ENCODE measurements around the gene CLCN1. TPM values are rescaled to one million over a fixed set of nuclear protein-coding genes. Genes with fewer than 3 reads are reported as not detected.

The CLCN1 gene
- total and polyA plus RNA-seq, 10 of the 15 experiments (the other 5 are each of a cell fraction or from before 2014, with no cell fraction given): 0.30 TPM; not detected in 9

DNA sequence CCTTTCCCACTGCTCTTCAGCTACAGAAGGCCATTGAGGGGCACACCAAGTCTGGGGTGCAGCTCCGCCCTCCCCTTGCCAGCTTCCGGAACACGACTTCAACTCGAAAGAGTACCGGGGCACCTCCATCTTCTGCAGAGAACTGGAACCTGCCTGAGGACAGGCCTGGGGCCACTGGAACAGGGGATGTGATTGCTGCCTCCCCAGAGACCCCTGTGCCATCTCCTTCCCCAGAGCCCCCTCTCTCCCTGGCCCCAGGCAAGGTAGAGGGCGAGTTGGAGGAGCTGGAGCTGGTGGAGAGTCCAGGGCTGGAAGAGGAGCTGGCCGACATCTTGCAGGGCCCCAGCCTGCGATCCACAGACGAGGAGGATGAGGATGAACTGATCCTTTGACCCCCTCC is 35.7 kb downstream of the CLCN1 start (continued):
- TF ChIP-seq HCFC1 (IDR thresholded peaks at IDR 0.05; ENCODE audit: low read length): no peak

GRCh38 chr7:143352531-143353002 is 36.7 kb downstream of the CLCN1 start:
- ChIA-PET CTCF (no interaction called here), SMC1A (ENCODE audit: uncharacterized antibody, unreplicated experiment) (no interaction called here), POLR2A (no interaction called here), RAD21 (ENCODE audit: unreplicated experiment) (no interaction called here)
- H3K27me3 ChIP-seq (replicated peaks in 1 of 2; ENCODE audit: control insufficient read depth in 2 of 2, insufficient read depth in 2 of 2, low read length in 1 of 2): peaks cover 3 to 4% of the 10 kb centered on the region in 2 experiments; a peak in 3 of 4 replicates
- no peaks in the 10 kb centered on the region for H3K36me3 ChIP-seq (ENCODE audit: control insufficient read depth in 2 of 2, insufficient read depth in 2 of 2, low read length in 1 of 2)
- in situ Hi-C loops (cut with MboI): no loop called here
- H3K27ac ChIP-seq (ENCODE audit: control insufficient read depth, insufficient read depth): no peak overlapping the region
- H3K4me2 ChIP-seq (ENCODE audit: control insufficient read depth, insufficient read depth): no peak overlapping the region
- DNase-seq (ENCODE audit: low read depth, low spot score): no peak
- no peak for FAIRE-seq
- 49% methylated on average over 10 of the region's 11 CpGs for WGBS (ENCODE audit: insufficient coverage, insufficient replicate concordance, low lambda C conversion rate, missing lambda C conversion rate)
- ATAC-seq: no peak
- TF ChIP-seq SMC3 (IDR thresholded peaks at IDR 0.05; ENCODE audit: borderline replicate concordance, low read length) (no peak), CBX5 (IDR thresholded peaks at IDR 0.05; ENCODE audit: low read depth) (no peak), TAF1 (IDR thresholded peaks at IDR 0.05; ENCODE audit: borderline replicate concordance, low read depth, low read length) (no peak)
- no peaks in the 10 kb centered on the region for H3K79me2 ChIP-seq (ENCODE audit: control insufficient read depth, insufficient read depth, low read length)
- no peaks in the 10 kb centered on the region for H3K9me3 ChIP-seq (replicated peaks; ENCODE audit: control insufficient read depth, insufficient read depth, low read length)
- no peak overlapping the region for H2AFZ ChIP-seq (ENCODE audit: control insufficient read depth, low read depth, low read length)
- H3K4me1 ChIP-seq (ENCODE audit: control insufficient read depth, insufficient read depth, low read length): no peaks in the 10 kb centered on the region
- H3K9ac ChIP-seq (ENCODE audit: control insufficient read depth, insufficient read depth, low read length): no peak overlapping the region
- intact Hi-C loops (cut with micrococcal nuclease; ENCODE audit: unreplicated experiment): no loop called here
- no TSS peak for BruUV-seq (replicated peaks)
- H3K4me3 ChIP-seq: no peak overlapping the region
- no peaks in the 10 kb centered on the region for H4K20me1 ChIP-seq (ENCODE audit: control insufficient read depth, insufficient read depth)

GRCh38 chr7:143354376-143354775 is 38.5 kb downstream of the CLCN1 start:
- SMC1A ChIA-PET (ENCODE audit: uncharacterized antibody, unreplicated experiment): no interaction called here
- intact Hi-C loops (cut with micrococcal nuclease; ENCODE audit: unreplicated experiment): no loop called here
- RAD21 ChIA-PET (ENCODE audit: unreplicated experiment): no interaction called here
- no peak for ATAC-seq
- Histone ChIP-seq H3K79me2 (ENCODE audit: control insufficient read depth, insufficient read depth, low read length) (no peaks in the 10 kb centered on the region), H3K4me2 (ENCODE audit: control insufficient read depth, insufficient read depth) (no peak overlapping the region), H3K4me3 (no peak overlapping the region), H2AFZ (ENCODE audit: control insufficient read depth, low read depth, low read length) (no peak overlapping the region), H3K27ac (ENCODE audit: control insufficient read depth, insufficient read depth) (no peak overlapping the region), H4K20me1 (ENCODE audit: control insufficient read depth, insufficient read depth) (no peaks in the 10 kb centered on the region), H3K4me1 (ENCODE audit: control insufficient read depth, insufficient read depth, low read length) (no peaks in the 10 kb centered on the region), H3K9me3 (replicated peaks; ENCODE audit: control insufficient read depth, insufficient read depth, low read length) (no peaks in the 10 kb centered on the region), H3K9ac (ENCODE audit: control insufficient read depth, insufficient read depth, low read length) (no peak overlapping the region), H3K36me3 (ENCODE audit: control insufficient read depth in 2 of 2, insufficient read depth in 2 of 2, low read length in 1 of 2) (no peaks in the 10 kb centered on the region), H3K27me3 (replicated peaks in 1 of 2; ENCODE audit: control insufficient read depth in 2 of 2, insufficient read depth in 2 of 2, low read length in 1 of 2) (peaks cover 2 to 3% of the 10 kb centered on the region in 2 experiments; a peak in 3 of 4 replicates)
- FAIRE-seq: no peak
- BruUV-seq (replicated peaks): no TSS peak
- DNase-seq (ENCODE audit: low read depth, low spot score): no peak
- in situ Hi-C loops (cut with MboI): no loop called here
- CTCF ChIA-PET: no interaction called here
- WGBS (ENCODE audit: insufficient coverage, insufficient replicate concordance, low lambda C conversion rate, missing lambda C conversion rate): 24% methylated on average over 7 of the region's 8 CpGs
- POLR2A ChIA-PET: no interaction called here
- TF ChIP-seq MYB (IDR thresholded peaks at IDR 0.05; ENCODE audit: borderline replicate concordance, low read depth, low read length) (no peak), TAF1 (IDR thresholded peaks at IDR 0.05; ENCODE audit: borderline replicate concordance, low read depth, low read length) (no peak), ZNF207 (IDR thresholded peaks at IDR 0.05; ENCODE audit: borderline replicate concordance) (no peak), ZNF384 (IDR thresholded peaks at IDR 0.05; ENCODE audit: borderline replicate concordance, low read depth, low read length) (no peak), IKZF1 (conservative IDR thresholded peaks at IDR 0.05) (no peak), RCOR1 (conservative IDR thresholded peaks at IDR 0.05; ENCODE audit: low read depth, low read length) (no peak), BCL11A (IDR thresholded peaks at IDR 0.05; ENCODE audit: low read depth, low read length) (no peak), FOXK2 (IDR thresholded peaks at IDR 0.05) (no peak), MTA2 (IDR thresholded peaks at IDR 0.05; ENCODE audit: low read depth) (no peak), FOXM1 (IDR thresholded peaks at IDR 0.05; ENCODE audit: low read depth, low read length) (no peak), SMAD1 (IDR thresholded peaks at IDR 0.05; ENCODE audit: low read depth, partially characterized antibody) (no peak)
- TF ChIP-seq, protein P1, sequence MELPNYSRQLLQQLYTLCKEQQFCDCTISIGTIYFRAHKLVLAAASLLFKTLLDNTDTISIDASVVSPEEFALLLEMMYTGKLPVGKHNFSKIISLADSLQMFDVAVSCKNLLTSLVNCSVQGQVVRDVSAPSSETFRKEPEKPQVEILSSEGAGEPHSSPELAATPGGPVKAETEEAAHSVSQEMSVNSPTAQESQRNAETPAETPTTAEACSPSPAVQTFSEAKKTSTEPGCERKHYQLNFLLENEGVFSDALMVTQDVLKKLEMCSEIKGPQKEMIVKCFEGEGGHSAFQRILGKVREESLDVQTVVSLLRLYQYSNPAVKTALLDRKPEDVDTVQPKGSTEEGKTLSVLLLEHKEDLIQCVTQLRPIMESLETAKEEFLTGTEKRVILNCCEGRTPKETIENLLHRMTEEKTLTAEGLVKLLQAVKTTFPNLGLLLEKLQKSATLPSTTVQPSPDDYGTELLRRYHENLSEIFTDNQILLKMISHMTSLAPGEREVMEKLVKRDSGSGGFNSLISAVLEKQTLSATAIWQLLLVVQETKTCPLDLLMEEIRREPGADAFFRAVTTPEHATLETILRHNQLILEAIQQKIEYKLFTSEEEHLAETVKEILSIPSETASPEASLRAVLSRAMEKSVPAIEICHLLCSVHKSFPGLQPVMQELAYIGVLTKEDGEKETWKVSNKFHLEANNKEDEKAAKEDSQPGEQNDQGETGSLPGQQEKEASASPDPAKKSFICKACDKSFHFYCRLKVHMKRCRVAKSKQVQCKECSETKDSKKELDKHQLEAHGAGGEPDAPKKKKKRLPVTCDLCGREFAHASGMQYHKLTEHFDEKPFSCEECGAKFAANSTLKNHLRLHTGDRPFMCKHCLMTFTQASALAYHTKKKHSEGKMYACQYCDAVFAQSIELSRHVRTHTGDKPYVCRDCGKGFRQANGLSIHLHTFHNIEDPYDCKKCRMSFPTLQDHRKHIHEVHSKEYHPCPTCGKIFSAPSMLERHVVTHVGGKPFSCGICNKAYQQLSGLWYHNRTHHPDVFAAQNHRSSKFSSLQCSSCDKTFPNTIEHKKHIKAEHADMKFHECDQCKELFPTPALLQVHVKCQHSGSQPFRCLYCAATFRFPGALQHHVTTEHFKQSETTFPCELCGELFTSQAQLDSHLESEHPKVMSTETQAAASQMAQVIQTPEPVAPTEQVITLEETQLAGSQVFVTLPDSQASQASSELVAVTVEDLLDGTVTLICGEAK (IDR thresholded peaks at IDR 0.05; ENCODE audit: borderline replicate concordance): no peak
